Measurements from ENCODE around the gene MAP7.

The MAP7 gene

DNA sequence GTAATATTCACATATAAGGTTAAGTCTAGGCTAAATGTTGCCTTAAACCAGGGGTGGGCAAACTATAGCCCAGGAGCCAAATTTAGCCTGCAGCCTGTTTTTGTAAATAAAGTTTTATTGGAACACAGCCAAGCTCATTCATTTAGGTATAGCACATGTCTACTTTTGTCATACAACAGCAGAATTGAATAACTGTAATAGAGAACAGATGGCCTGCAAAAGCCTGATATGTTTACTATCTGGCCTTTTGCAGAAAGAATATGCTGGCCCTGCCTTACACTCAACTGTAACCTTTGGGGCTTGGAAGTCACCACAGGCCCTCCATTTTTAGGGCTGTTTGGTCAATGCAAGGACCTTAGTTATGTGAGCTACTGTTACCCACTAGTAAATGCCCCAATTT, 242.9 kb downstream of the MAP7 start:
- no peak for DNase-seq (ENCODE audit: low read depth, low spot score)

DNA sequence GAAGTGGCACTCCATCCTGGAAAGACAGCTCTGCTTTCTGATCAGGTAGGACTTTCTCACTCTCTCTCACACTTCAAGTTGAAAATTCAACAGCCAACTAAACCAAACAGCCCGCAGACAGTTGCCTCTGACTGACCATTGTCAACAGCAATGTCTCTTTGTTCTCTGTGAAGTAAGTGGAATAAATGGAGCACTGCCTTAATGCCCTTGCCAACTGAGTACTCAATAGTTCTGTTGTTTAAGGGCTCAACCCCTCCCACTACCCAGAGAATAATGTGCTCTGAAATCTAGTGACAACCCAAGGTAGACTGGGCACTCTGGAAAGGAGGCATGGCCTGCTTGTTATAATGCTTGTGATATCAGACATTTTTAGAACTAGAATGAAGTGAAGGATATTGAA, 243.8 kb downstream of the MAP7 start:
- DNase-seq (ENCODE audit: low read depth, low spot score) = no peak

DNA sequence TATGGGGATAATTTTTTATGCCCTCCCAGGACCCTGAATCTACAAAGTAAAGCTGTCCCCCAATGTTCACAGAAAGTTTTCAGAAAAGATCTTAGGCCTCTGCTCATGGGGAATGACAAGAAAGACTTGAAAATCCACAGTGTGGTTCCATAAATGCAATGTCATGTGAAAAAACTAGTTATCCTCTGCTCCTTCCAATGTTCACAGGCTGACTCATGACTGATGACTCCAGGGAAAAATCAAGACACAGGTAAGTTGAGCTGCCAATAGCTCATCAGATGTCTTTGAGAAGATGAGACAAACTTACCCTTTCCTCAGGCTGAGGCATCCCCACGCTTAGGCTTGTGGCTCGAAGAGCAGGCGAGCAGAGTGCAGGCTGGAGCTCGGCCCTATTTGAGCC, 245.8 kb downstream of the MAP7 start:
- no peak for DNase-seq (ENCODE audit: low read depth, low spot score)

DNA sequence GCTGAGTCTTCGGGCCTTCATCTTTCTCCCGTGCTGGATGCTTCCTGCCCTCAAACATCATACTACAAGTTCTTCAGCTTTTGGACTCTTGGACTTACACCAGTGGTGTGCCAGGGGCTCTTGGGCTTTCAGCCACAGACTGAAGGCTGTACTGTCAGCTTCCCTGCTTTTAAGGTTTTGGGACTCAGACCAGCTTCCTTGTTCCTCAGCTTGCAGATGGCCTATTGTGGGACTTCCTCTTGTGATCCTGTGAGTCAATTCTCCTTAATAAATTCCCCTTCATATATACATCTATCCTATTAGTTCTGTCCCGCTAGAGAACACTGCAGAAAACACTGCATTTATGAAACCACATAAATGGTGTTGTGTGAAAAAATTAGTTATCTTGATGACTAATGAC, 246.7 kb downstream of the MAP7 start:
- DNase-seq (ENCODE audit: low read depth, low spot score) = no peak

DNA sequence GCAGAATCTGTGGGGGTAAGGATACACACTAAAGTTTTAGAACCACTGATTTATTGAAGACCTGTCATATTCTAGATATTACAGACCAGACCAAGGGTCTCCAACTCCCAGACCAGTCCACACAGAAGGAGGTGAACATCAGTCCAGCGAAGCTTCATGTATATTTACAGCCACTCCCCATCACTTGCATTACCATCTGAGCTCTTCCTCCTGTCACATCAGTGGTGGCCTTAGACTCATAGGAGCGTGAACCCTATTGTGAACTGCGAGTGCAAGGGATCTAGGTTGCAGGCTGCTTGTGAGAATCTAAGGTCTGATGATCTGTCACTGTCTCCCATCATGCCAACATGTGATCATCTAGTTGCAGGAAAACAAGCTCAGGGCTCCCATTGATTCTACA, 255.6 kb downstream of the MAP7 start:
- no peak for DNase-seq (ENCODE audit: low read depth, low spot score)

All from iPS DF 19.7 (cell line).